ENCODE measurements around the gene FMN1. TPM values are rescaled to one million over a fixed set of nuclear protein-coding genes. Genes with fewer than 3 reads are reported as not detected.

The FMN1 gene
- polyA plus RNA-seq, 2 of the 4 experiments (the other 2 are of a cell fraction), result 0.53 to 2.2 TPM

GRCh38 chr15:32763295-32763694 is 431.2 kb downstream of the FMN1 start:
- H3K4me3 ChIP-seq, result no peak overlapping the region
- no peak for FAIRE-seq
- POLR2A ChIA-PET, result no interaction called here
- H3K9me3 ChIP-seq, result no peaks in the 10 kb centered on the region
- no peak for ATAC-seq
- H3K27ac ChIP-seq, result no peak overlapping the region
- 63% methylated on average over 1 of the region's 1 CpG for WGBS (ENCODE audit: missing lambda C conversion rate)
- no peak for TF ChIP-seq BHLHE40 (IDR thresholded peaks at IDR 0.05; ENCODE audit: low read depth, low read length)
- no peak for TF ChIP-seq REST (IDR thresholded peaks at IDR 0.05)
- CTCF ChIA-PET, result interaction anchor here (0.8 to 1.6 kb wide), 2 partner anchors 81 to 101 kb away, joined by 3 to 4 read pairs; no protein-coding TSS in a partner anchor
- H3K4me1 ChIP-seq, result peaks cover 6% of the 10 kb centered on the region; the same call in 1 of the 3 replicates
- no peak overlapping the region for H3K4me2 ChIP-seq
- no peak for DNase-seq (ENCODE audit: low read depth in 1 of 2, low spot score in 1 of 2)

- Histone ChIP-seq H3K4me2 (no peak overlapping the region), H3K4me1 (no peaks in the 10 kb centered on the region), H3K9me3 (no peaks in the 10 kb centered on the region), H3K27ac (no peak overlapping the region), H3K4me3 (no peak overlapping the region)
- ATAC-seq (no peak), DNase-seq (ENCODE audit: low read depth in 1 of 2, low spot score in 1 of 2) (no peak), FAIRE-seq (peak; percentile 74)
- ChIA-PET POLR2A (no interaction called here), CTCF (interaction anchor here (1.0 to 2.3 kb wide), 3 partner anchors 12 to 238 kb away, joined by 3 to 6 read pairs (median 3); no protein-coding TSS in a partner anchor)
- 49% methylated on average over 2 of the region's 2 CpGs for WGBS (ENCODE audit: missing lambda C conversion rate)
- TF ChIP-seq ESRRA (IDR thresholded peaks at IDR 0.05; ENCODE audit: borderline replicate concordance, low read length) (no peak), ZFP36 (IDR thresholded peaks at IDR 0.05; ENCODE audit: borderline replicate concordance, partially characterized antibody) (no peak), EHF (CRISPR knock-in tag; IDR thresholded peaks at IDR 0.05) (no peak), RNF2 (IDR thresholded peaks at IDR 0.05; ENCODE audit: borderline replicate concordance, low read depth) (no peak), EHMT2 (IDR thresholded peaks at IDR 0.05; ENCODE audit: low read depth) (no peak)
Observed at GRCh38 chr15:32757426-32757825, 437.1 kb downstream of the FMN1 start.

- no peak for TF ChIP-seq E2F6 (IDR thresholded peaks at IDR 0.05; ENCODE audit: borderline replicate concordance, low read depth)
- no peaks in the 10 kb centered on the region for H3K4me1 ChIP-seq
- 69% methylated on average over 3 of the region's 3 CpGs for WGBS (ENCODE audit: missing lambda C conversion rate)
- ChIA-PET CTCF (no interaction called here), POLR2A (no interaction called here)
- no peak overlapping the region for H3K4me2 ChIP-seq
- DNase-seq (ENCODE audit: low read depth in 1 of 2, low spot score in 1 of 2) (no peak), FAIRE-seq (peak; percentile 54), ATAC-seq (no peak)
- no peaks in the 10 kb centered on the region for H3K9me3 ChIP-seq
- no peak overlapping the region for H3K4me3 ChIP-seq
- no peak overlapping the region for H3K27ac ChIP-seq
Observed at GRCh38 chr15:32750979-32751378, 443.5 kb downstream of the FMN1 start.

GRCh38 chr15:32747921-32748342 is 446.6 kb downstream of the FMN1 start:
- DNase-seq (ENCODE audit: low read depth in 1 of 2, low spot score in 1 of 2) (no peak), FAIRE-seq (peak; percentile 65), ATAC-seq (no peak)
- H3K4me3 ChIP-seq, result no peak overlapping the region
- CTCF ChIA-PET, result interaction anchor here (0.8 to 1.5 kb wide), 5 partner anchors 9 to 246 kb away, joined by 3 to 5 read pairs (median 4); no protein-coding TSS in a partner anchor
- no peaks in the 10 kb centered on the region for H3K4me1 ChIP-seq
- H3K27ac ChIP-seq, result no peak overlapping the region
- H3K4me2 ChIP-seq, result no peak overlapping the region
- no peaks in the 10 kb centered on the region for H3K9me3 ChIP-seq
- POLR2A ChIA-PET, result no interaction called here
- WGBS (ENCODE audit: missing lambda C conversion rate), result 93% methylated on average over 4 of the region's 4 CpGs
- no peak for TF ChIP-seq CHD2 (IDR thresholded peaks at IDR 0.05; ENCODE audit: low read length, partially characterized antibody)
- no peak for TF ChIP-seq BCL3 (IDR thresholded peaks at IDR 0.05)
- no peak for TF ChIP-seq MAZ (IDR thresholded peaks at IDR 0.05; ENCODE audit: borderline replicate concordance, low read depth, low read length)
- TF ChIP-seq SREBF2 (IDR thresholded peaks at IDR 0.05), result no peak
- TF ChIP-seq ZSCAN20 (CRISPR knock-in tag; IDR thresholded peaks at IDR 0.05), result no peak
- TF ChIP-seq E2F6 (IDR thresholded peaks at IDR 0.05; ENCODE audit: borderline replicate concordance, low read depth), result no peak
- TF ChIP-seq EP300 (IDR thresholded peaks at IDR 0.05), result no peak
- no peak for TF ChIP-seq PBX3 (IDR thresholded peaks at IDR 0.05)
- TF ChIP-seq RAD21 (conservative IDR thresholded peaks at IDR 0.05 in 1 of 2, IDR thresholded peaks at IDR 0.05 in 1 of 2), result no peak
- no peak for TF ChIP-seq ATOH8 (CRISPR knock-in tag; IDR thresholded peaks at IDR 0.05; ENCODE audit: low read depth)
- TF ChIP-seq USF2 (IDR thresholded peaks at IDR 0.05), result no peak
- no peak for TF ChIP-seq BHLHE40 (IDR thresholded peaks at IDR 0.05; ENCODE audit: low read depth, low read length)
- TF ChIP-seq ZNF302 (CRISPR knock-in tag; IDR thresholded peaks at IDR 0.05), result no peak
- no peak for TF ChIP-seq RARB (CRISPR knock-in tag; IDR thresholded peaks at IDR 0.05)

Measured in A549 (cell line).